NCI-H510A treated with DMSO at 0.1 percent for 48 hours (cell line): Measurements from ENCODE around the gene GAB2.
A peak's percentile ranks its signal among the peaks of the same experiment; 100 is the strongest.
"Not testable (repeated sequence)": the region's sequence is repeated elsewhere in the genome, so short reads cannot be mapped to it uniquely, and the experiment has no call there.

Experiments
- DNase-seq: peaks from one replicate; lab custom pipeline; 2025; lab: John Stamatoyannopoulos, UW

Gene GAB2

DNA sequence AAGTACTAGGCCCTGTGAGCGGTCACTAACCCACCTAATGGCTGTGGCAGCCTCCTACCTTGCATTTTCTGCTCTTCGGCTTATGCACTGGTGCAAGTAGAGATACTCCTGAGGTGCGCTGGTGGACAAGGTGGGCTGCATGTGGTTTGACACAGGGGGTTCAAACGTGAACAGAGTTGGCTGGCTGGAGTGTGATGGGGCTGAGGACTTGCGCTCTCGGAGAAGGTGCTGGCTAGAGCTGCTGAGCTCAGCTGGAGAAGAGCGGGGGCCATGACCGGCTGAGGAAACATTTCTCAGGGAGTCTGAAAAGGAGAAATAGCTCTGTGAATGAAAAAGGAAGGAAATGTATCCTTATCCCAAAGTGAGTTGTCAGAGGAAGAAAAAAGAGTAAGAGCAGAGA is 167.5 kb downstream of the GAB2 start:
- DNase-seq: no peak

DNA sequence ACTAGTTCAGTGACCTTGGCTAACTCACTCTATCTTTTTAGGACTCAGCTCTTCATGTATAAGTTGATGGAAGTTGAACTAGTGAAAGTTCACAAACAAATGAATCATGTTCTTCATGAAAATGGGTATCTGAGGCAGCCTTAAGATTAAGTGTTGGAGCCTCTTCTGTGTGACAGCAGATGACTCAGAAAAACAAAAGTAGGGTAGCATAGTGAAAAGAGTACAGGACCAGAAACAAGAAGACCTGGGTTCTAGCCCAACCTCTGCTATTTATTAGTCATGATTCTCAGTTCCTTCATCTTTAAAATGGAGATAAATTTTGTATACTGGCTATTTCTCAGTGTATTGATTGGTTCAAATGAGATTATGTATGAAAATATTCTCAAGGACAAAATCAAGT is 168.7 kb downstream of the GAB2 start:
- DNase-seq: no peak

DNA sequence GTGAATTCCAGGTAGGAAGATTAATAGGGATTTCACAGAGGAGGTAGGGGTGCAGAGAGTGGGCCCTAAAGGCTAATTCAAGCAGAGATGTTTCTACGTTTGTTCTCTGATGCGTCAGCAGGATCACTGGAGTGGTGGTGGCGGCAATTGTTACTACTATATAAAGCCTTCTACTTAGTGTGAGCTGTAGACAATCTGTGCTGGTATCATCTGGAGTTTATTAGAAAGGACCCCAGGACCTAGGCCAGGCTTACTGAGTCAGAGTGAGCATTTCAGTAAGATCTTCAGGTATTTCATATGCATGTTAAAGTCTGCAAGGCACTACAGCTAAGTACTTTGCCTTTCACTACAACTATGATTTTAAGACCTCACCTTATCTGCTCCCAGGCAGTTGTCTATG is 169.4 kb downstream of the GAB2 start:
- DNase-seq: no peak

DNA sequence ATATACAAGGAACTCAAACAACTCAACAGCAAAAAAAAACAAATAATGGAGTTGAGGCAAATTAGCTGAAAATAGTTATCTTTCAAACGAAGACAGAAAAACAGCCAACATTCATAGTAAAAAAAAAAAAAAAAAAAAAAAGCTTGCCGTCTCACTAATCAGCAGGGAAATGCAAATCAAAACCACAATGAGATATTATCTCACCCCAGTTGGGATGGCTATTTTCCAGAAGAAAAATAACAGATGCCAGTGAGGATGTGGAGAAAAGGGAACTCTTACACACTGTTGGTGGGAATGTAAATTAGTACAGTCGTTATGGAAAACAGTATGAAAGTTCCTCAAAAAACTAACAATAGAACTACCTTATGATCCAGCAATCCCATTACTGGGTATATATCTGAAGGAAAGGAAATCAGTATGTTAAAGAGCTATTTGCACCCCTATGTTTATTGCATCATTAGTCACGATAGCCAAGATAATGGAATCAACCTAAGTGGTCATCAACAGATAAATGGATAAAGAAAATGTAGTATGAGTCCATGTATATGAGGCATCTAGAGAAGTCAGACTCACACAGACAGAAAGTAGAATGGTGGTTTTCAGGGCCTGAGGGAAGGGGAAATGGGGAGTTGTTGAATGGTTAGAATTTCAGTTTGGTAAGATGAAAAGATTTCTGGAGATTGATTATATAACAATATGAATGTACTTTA is 172.9 kb downstream of the GAB2 start:
- no peak for DNase-seq

DNA sequence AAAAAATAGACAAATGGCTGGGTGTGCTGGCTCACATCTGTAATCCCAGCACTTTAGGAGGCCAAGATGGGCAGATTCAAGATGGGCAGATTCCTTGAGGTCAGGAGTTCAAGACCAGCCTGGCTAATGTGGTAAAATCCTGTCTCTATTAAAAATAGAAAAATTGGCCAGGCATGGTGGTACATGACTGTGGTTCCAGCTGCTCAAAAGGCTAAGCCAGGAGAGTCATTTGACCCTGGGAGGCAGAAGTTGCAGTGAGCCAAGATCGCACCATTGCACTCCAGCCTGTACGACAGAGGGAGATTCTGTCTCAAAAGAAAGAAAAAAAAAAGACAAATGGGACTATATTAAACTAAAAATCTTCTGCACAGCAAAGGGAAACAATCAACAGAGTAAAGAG is 173.5 kb downstream of the GAB2 start:
- no peak for DNase-seq

DNA sequence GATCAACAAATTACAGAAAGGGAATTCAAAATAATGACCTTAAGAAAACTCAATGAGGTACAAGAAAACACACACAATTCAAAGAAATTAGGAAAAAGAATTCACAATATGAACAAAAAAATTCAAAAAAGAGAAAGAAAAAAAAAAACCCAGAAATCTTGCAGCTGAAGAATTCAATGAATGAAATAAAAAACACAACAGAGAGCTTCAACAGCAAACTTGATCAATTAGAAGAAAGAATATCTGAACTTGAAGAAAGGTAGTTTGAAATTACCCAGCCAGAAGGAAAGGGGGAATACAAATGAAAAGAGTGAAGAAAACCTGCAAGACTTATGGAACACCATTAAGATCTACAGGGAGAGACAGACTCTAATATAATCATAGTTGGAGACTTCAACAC is 176.1 kb downstream of the GAB2 start:
- DNase-seq: no peak

DNA sequence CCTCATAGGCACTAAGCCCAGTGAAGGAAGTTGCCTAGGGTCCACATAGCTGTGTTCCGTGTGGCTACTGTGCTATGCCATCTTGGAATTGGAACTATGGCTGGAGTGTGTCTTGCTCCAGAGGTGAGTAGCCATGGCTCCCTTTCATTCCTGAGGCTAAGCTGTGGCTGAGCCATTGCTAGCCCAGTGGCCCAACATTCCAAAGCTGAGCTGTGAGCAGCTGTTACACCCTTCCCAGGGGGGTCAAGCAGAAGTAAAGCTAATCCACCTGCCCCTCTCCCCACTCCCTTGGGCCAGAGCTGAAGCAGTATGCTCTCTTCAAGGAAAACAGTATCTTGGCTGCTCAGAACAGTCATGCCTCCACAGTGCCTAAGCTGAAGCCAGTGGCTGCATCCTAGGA is 177.8 kb downstream of the GAB2 start:
- DNase-seq: no peak

DNA sequence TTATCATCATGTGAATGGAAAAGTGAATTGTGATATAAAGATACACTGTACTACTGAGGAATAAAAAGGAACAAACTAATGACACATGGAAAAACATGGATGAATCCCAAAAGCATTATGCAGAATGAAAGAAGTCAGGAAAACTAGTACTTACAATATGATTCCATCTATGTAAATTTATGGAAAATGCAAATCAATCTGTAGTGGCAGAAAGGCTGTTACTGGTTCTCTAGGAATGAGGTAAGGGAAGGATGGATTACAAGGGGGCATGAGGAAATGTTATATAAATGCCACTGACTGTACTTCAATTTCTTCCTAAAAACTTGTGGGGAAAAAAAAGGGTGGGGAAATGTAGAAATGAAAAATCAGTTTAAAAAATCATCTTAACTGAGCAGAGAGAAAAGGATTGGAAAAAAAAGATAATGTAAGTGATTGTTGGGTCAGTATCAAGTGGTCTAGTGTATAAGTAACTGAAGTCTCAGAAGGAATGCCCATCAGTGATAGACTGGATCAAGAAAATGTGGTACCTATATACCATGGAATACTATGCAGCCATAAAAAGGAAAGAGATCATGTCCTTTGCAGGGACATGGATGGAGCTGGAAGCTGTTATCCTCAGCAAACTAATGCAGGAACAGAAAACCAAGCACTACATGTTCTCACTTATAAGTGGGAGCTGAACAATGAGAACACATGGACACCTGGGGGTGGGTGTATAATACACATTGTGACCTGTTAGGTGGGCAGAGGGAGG is 180.2 kb downstream of the GAB2 start:
- DNase-seq: no peak

DNA sequence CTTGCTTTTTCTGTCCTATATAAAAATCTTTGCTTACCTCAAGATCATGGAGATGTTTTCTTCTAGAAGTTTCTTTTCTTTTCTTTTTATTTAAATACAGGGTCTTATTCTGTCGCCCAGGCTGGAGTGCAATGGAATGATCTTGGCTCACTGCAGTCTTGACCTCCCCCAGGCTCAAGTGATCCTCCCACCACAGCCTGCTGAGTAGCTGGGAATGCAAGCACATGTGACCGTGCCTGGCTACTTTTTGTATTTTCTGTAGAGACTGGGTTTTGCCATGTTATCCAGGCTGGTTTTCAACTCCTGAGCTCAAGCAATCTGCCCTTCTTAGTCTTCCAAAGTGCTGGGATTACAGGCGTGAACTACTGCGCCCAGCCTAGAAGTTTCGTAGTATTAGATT is 183.6 kb downstream of the GAB2 start:
- DNase-seq: no peak

DNA sequence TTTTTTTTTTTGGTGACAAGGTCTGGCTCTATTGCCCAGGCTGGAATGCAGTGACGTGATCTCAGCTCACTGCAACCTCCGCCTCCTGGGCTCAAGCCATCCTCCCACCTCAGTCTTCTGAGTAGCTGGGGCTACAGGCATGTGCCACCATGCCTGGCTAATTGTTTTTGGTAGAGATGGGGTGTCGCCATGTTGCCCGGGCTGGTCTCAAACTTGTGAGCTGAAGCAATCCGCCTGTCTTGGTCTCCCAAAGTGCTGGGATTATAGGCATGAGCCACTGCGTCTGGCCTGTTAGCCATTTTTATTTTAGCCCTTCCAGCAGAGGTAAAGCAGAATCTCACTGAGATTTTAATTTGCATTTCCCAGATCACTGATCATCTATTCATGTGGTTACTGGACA is 184.6 kb downstream of the GAB2 start:
- DNase-seq: not testable (repeated sequence)

DNA sequence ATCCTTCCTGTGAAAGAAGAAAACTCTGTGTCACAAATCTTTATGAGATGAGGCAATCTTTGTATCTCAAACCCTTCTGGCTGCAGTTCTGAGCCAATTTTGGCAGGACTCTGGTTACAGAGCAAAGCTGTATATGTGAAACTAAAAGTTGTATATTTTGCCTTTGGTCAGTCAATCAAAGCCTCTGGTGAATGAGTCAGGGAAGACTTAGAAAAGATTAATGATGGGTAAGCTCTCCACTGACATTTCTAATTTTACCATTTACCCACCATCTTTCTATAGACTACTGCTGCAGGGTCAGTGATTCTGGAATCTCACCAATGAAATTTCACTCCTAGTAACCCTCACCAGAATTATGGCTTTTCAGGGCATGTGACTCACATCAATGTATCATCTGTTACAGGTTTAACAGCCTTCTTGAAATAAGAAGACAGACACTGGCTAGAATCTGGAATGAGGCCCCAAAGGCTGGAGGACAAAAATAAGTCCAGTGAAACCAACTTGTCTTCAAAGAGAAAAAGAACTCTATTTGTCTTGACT is 185.6 kb downstream of the GAB2 start:
- no peak for DNase-seq

DNA sequence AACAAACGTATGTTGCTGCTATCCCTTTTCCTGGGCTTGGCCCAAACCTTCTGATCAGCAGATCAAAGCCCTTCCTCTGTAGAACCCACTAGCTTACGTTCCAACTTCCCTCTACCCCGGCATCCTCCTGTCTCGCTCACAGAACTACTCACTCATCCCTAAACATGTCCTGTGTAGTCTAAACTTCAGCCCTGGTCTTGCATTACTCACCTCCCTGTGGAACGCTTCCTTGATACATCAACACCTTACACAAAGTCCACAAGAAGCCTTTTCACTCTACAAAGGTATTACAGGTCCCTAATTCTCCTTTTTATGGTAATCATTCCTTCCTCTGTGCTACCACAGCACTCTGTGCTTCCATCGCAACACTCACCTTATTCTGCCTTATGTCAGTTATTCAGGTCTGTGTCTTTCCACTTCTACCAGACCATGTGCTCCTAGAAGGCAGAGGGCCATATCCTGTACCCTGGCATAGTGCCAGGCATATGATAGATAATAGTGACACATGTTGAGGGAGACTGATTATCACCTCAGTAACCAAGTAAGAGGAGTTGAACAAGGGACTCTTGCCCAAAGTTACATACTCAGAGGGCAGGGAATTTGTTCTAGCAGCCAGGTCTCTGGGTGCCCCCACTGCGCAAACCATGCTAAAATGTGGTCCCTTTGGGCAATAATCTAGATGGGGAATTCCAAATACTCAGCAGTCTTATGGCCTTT is 187.3 kb downstream of the GAB2 start:
- DNase-seq: peak; percentile 2

DNA sequence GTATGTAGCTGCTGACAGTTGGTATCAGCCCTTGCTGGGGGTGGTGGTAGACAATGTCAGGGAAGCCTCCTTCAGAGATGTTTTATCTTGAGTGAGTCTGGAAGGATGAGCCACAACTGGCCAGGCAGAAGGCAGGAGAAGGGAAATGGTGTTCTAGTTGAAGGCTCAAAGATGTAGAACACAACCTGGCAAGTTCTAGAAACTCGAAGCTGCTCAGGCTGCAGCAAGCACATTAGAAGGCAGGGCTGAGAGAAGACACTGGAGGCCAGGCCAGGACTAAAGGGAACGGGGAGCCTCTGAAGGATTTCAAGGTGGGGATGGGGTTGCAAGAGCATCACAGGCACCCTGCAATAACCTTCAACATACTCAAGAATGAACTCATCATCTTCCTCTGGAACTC is 188.5 kb downstream of the GAB2 start:
- DNase-seq: no peak

DNA sequence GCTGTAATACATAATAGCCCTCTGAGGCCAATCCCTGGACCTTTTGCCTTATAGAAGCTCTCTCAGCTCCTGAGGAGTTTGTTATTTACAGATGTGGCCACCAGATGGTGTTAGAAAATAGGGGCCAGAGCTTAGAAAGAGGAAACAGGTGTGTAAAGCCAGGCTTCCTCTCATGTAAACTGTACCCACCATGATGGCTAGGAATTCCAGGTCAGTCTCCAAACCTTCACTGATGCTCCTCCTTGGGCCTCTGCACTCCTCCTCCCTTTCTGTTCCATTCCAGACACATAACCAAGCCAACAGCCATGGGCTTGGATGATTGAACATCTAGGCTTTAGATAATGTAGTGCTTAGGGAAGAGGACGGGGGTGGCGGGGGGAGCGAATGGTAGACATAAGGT is 189.2 kb downstream of the GAB2 start:
- peak; percentile 67 for DNase-seq

DNA sequence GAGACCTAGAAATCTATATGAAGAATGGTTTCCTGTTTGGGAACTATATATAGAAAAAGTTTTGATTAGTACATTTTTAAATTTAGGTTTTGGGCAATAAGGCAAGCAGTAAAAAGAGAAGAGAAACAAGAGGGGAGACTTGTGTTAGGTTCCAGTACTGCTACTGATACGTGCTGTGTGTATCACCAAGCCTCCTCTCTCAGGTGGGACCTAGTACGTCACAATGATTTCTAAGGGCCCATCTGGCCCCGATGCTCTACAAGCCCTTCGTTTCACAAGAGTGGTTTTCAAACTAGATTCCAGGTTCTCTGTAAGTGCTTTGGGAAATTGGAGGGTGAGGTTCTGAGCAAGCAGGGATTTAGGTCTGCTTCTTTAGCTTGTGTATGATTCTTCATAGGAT is 189.7 kb downstream of the GAB2 start:
- DNase-seq: no peak

DNA sequence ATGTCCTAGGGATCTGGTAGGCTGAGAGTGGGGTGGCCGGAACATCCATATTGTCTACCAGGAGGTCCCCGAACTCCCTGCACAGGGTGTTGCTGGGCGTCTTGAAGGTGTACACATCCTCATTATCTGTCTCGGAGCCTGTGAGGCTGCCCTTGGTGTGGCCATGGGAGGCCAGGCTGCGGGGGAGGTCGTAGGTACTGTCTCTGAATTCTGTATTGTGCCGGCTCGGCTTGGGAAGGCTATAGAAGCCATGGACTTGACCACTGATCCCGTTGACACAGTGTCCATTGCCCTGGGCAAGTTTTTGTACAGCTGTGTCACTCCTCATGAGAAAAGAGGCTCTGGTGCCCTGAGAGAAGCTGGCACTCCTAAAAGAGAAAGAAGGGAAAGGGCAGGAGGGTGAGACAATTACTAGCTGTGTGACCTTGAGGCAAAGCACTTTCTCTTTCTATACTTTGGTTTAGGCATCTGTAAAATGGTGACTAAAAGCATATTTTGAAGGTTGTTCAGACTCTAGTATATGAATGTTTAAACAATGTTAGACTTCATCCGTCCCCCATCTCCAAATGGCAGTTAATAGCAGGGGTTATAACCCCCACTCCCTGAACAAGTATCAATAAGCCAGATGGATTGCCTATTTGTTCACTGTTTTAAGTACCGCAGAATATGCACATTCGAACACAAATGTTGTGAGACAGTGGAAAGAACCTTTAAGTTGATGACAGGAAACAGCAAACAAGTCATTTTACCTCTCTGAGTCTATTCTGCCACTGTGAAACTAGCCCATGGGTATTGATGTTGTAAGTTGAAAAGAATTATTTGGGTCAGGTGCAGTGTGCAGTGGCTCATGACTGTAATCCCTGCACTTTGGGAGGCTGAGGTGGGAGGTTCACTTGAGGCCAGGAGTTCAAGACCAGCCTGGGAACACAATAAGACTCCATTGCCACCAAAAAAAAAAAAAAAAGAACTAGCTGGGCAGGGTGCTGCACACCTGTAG is 190.6 kb downstream of the GAB2 start:
- DNase-seq: no peak

DNA sequence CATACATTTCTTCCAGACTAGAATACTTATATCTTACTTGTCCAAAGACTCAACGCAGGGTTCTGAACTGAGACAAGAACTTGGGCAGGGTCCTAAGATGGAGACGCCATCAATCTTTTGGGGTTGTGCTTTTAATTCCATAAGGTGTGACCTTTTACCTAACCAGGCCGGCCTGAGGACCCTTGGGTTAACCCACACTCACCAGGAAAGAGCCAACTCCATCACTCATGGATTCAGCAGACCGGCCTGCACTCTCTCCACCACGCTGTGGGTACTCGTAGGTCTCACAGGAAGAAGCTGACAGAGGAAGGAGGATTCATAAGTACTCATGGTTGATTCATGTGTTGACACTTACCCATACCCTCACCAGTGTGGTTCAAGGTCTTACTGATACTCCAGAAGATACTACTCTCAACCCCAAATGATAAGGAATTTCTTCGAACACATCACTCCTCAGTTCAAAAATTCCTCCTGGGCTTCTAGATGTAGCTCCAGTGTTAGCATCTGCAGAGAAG is 192.7 kb downstream of the GAB2 start:
- DNase-seq: no peak

DNA sequence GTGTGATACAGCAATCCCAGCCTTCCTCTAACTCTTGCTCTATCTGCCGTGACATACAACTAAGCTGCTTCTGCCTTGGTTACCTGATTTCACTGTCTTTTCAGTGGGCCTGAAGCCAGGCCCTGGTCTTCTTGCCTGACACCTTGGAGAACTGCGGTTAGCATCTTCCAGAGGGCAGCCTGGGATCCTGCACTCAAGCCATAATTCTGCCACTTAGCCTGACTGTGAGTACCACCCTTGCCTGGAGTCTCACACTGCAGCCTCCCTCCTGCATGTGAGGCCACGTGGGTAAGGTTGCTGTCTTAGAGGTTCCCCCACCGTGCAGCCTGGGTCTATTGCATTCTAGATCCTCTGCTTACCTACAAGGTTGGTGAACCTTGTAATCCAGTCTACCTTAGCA is 193.1 kb downstream of the GAB2 start:
- no peak for DNase-seq

DNA sequence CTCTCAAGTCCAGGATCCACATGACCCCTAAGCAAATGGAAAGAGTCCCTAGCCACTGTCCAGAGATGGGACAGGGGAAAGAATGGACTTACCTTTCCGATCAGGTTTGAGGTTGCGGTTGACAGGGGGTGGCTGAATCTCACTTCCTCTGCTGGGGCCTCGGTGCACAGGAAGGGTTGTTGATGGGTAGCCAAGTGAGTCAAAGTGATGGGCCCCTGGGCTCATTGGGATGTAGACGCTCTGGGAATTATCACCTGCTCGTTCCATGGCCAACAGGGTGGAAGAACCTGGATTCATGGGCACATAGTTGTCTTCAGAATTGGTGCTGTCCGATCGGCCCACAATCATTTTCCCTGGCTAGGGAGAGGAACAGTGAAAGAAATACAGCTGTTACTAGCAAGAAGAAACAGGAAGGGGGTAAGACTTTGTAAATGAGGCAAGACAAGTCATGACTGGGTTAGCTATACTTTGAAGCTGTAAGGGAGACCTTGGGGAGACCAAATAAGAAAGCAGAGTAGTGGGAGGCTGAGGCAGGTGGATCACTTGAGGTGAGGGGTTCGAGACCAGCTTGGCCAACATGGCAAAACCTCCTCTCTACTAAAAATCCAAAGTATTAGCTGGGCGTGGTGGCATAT is 194.2 kb downstream of the GAB2 start:
- no peak for DNase-seq

DNA sequence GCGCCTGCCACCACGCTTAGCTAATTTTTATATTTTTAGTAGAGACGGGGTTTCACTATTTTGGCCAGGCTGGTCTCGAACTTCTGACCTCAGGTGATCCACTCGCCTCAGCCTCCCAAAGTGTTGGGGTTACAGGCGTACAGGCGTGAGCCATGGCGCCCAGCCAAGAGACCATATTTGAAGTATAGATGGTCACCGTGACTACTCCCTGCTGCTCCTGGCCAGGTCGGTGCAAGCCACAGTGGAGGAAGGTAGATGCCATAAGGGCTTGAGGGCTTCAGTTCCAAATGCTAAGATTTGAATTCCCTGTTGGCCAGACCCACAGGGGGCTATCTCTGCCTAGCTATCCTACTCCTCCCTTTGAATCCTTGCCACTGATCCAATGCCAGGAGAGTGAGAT is 194.9 kb downstream of the GAB2 start:
- DNase-seq: not testable (repeated sequence)
